Measurements from ENCODE around the gene POFUT1.
"Not testable (repeated sequence)": the region's sequence is repeated elsewhere in the genome, so short reads cannot be mapped to it uniquely, and the experiment has no call there.

POFUT1 gene

GRCh38 chr20:32189691-32190615, 17.7 kb upstream of the POFUT1 start:
- DNase-seq, result peak; percentile 68 to 72

- DNase-seq, result peak; percentile 66 to 68
These were observed 16.9 kb upstream of the POFUT1 start for GRCh38 chr20:32190616-32191415.

- no peak for DNase-seq
These were observed 16.3 kb upstream of the POFUT1 start for GRCh38 chr20:32191422-32191821.

DNA sequence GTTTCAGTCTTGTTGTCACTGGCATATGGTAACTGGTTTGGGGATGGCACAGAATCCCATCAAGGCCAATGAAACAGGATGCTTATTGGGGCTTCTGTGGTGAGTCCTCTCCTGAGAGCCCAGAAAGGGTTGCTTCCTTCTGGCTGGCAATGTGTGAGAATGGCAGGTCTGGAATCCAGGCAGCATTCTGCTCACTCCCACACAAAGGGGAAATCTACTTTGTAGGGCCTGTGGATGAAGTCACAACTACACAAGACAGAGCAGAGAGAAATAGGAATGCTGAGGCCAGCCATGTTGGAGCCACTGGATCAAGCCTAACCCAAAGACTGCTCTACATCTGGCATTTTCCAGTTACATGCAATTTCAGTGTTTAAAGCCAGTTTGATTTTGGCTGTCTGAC, 15.8 kb upstream of the POFUT1 start:
- DNase-seq, result no peak

- no peak for DNase-seq
These were observed 15.0 kb upstream of the POFUT1 start for GRCh38 chr20:32192698-32193097.

DNA sequence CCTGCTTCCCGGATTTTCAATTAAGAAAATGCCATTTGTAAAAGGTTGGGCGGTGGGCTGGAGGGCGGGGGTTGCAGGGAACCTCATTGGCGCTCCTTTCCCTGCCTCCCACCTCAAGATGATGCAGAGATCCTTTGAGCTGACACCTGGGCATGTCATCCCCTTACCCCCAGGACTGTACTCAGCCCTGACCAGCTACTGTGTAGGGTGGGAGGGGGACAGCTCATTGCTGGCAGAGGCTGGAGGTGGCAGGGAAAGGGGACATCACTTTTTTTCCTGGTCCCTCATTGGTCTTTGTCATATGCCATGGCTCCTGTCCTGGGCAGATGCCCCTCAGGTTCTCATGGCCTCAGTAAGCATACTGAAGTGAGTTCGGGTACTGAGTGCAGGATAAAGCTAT, 14.3 kb upstream of the POFUT1 start:
- DNase-seq, result not testable (repeated sequence)

DNA sequence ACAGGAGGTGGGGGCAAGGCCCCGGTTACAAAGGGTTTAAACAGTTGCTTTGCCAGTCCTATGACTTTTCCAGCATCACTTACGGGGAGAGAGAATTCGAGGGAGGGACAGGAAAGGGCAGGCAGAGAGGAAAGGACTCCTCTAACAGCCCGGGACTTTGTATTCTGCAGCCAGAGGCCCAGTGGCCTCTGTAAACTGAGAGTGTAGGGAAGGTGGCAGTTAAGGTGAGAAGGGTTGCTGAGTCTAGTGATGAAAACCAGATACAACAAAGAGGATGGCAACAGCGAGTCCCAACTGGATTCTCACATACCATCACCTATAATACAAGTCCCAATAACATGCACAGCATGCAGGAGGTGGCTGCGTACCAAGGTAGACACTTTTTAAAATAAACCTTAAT, 13.7 kb upstream of the POFUT1 start:
- no peak for DNase-seq

- no peak for DNase-seq
These were observed 12.1 kb upstream of the POFUT1 start for GRCh38 chr20:32195581-32195980.

GRCh38 chr20:32196613-32197012, 11.1 kb upstream of the POFUT1 start:
- not testable (repeated sequence) for DNase-seq

DNA sequence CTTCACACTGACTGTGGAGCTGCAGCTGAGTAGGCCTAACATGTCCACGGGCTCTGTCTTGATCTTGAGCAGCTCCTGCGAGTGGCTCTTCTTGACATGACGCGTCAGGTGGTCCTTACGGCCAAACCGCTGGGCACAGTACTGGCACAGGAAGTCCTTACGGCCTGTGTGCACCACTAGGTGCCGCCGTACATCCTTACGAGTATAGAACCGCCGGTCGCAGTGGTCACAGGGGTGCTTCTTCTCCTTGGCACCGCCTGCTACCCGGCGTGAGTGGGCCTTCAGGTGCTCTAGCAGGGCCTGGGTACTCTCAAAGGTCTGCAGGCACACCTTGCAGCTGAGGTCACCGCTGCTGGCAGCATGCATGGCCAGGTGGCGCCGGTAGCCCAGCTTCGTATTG, 10.5 kb upstream of the POFUT1 start:
- not testable (repeated sequence) for DNase-seq

- DNase-seq, result no peak
These were observed 8.7 kb upstream of the POFUT1 start for GRCh38 chr20:32199006-32199405.

DNA sequence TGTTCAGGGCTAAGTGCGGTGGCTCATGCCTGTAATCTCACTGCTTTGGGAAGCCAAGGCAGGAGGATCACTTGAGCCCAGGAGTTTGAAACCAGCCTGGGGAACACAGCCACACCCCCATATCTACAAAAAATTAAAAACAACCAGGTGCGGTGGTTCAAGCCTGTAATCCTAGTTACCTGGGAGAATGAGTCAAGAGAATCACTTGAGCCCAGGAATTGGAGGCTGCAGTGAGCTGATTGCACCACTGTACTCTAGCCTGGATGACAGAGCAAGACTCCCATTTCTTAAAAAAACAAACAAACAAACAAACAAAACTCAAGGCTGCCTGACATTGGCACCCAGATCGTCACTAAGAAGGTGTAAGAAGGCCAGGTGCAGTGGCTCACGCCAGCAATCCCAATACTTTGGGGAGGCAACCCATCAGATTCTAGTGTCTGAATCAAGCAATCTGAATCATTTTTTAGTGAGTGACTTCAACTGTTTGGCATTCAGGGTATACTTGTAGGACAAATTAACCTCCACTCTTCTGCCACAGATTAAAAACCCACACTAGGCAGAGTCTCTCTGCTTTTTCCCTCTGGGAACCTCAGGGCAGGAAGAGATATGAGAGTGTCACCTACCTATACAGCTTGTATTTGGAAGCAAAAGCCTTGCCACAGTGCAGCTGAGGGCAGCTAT, 6.2 kb upstream of the POFUT1 start:
- no peak for DNase-seq

GRCh38 chr20:32201977-32202363, 5.7 kb upstream of the POFUT1 start:
- no peak for DNase-seq

- no peak for DNase-seq
These were observed 4.1 kb upstream of the POFUT1 start for GRCh38 chr20:32203356-32204204.

GRCh38 chr20:32204205-32205109, 3.2 kb upstream of the POFUT1 start:
- no peak for DNase-seq

- DNase-seq, result no peak
These were observed 2.4 kb upstream of the POFUT1 start for GRCh38 chr20:32205110-32205842.

- no peak for DNase-seq
These were observed 1.6 kb upstream of the POFUT1 start for GRCh38 chr20:32205843-32206759.

GRCh38 chr20:32206760-32207625, 687 bp upstream of the POFUT1 start:
- DNase-seq, result peak in 1 of 2 experiments; percentile 32

All from NCI-H526 (cell line).